CD14-positive monocyte (primary cell): ENCODE measurements around the gene NECTIN1. TPM values are rescaled to one million over a fixed set of nuclear protein-coding genes. Genes with fewer than 3 reads are reported as not detected.

ENCODE experiments used
- DNase-seq, 3 donors: peaks; one replicate each; pipeline ENCODE4 v3.0.0-alpha.2; 2011 to 2022
- H2AFZ ChIP-seq: 2 replicates; pipeline ENCODE4 v1.6.0; 2012; ENCODE audit warnings: mild to moderate bottlenecking, low read depth, low read length, inconsistent platforms; ENCODE audit not compliant: insufficient read depth, poor library complexity, severe bottlenecking
- H3K27ac ChIP-seq, 2 donors: 1 replicate in 1 of 2; 2 replicates in 1 of 2; pipeline ENCODE4 v1.5.1; 2012 to 2013; ENCODE audit warnings: low read length in 2 of 2, control low read depth in 1 of 2, inconsistent platforms in 1 of 2, low read depth in 1 of 2, mild to moderate bottlenecking in 1 of 2
- H3K27me3 ChIP-seq, 2 donors: one replicate each; pipeline versions ENCODE4 v1.6.0 to v1.6.1; 2011 to 2013; ENCODE audit warnings: low read length in 2 of 2; ENCODE audit not compliant: control insufficient read depth in 2 of 2, insufficient read depth in 2 of 2
- H3K36me3 ChIP-seq, 2 donors: replicated peaks in 1 of 2; 1 replicate in 1 of 2; 2 replicates in 1 of 2; pipeline versions ENCODE4 v1.5.1 to v1.6.1; 2012 to 2013; ENCODE audit warnings: low read length in 2 of 2, control low read depth in 1 of 2, inconsistent platforms in 1 of 2, mild to moderate bottlenecking in 1 of 2; ENCODE audit not compliant: insufficient read depth in 2 of 2, control insufficient read depth in 1 of 2
- H3K4me1 ChIP-seq, 2 donors: 1 replicate in 1 of 2; 2 replicates in 1 of 2; pipeline versions ENCODE4 v1.5.1 to v1.6.1; 2012 to 2013; ENCODE audit warnings: low read length in 2 of 2, control low read depth in 1 of 2, inconsistent platforms in 1 of 2, mild to moderate bottlenecking in 1 of 2, moderate library complexity in 1 of 2; ENCODE audit not compliant: insufficient read depth in 2 of 2, control insufficient read depth in 1 of 2
- H3K4me2 ChIP-seq: replicated peaks from 2 replicates; pipeline ENCODE3; 2012; ENCODE audit warnings: low read length, moderate library complexity, mild to moderate bottlenecking; ENCODE audit not compliant: poor library complexity, severe bottlenecking; ENCODE audit errors: extremely low read depth
- H3K4me3 ChIP-seq, 3 experiments: fragments of 200-600 bp in 1 of 3; sonication (generic) in 1 of 3; replicated peaks in 1 of 3; 1 replicate in 2 of 3; 2 replicates in 1 of 3; pipeline ENCODE4 v1.5.1; 2011 to 2013; ENCODE audit warnings: low read length in 3 of 3, mild to moderate bottlenecking in 3 of 3, control low read depth in 2 of 3, low read depth in 2 of 3, inconsistent platforms in 1 of 3, moderate library complexity in 1 of 3
- H3K79me2 ChIP-seq: 2 replicates; pipeline ENCODE4 v1.6.0; 2012; ENCODE audit warnings: mild to moderate bottlenecking, control low read depth, inconsistent platforms, low read length, moderate library complexity; ENCODE audit not compliant: insufficient read depth
- H3K9ac ChIP-seq: 2 replicates; pipeline ENCODE4 v1.6.0; 2017; ENCODE audit warnings: low read length, mild to moderate bottlenecking; ENCODE audit not compliant: insufficient read depth, poor library complexity, severe bottlenecking
- H3K9me3 ChIP-seq, 2 donors: replicated peaks in 1 of 2; 1 replicate in 1 of 2; 2 replicates in 1 of 2; pipeline versions ENCODE4 v1.5.1 to v1.6.1; 2012 to 2013; ENCODE audit warnings: low read length in 2 of 2, control low read depth in 1 of 2; ENCODE audit not compliant: control insufficient read depth in 1 of 2, insufficient read depth in 1 of 2
- H4K20me1 ChIP-seq: 2 replicates; pipeline ENCODE4 v1.6.0; 2012; ENCODE audit warnings: mild to moderate bottlenecking, low read length, control low read depth, moderate library complexity; ENCODE audit not compliant: insufficient read depth
- H3K27ac Mint-ChIP-seq, 7 donors: one replicate each; pipeline ENCODE4 v1.8.0; 2020; ENCODE audit warnings: mild to moderate bottlenecking in 7 of 7, mixed read lengths in 7 of 7, moderate library complexity in 6 of 7, inconsistent platforms in 2 of 7
- H3K27me3 Mint-ChIP-seq, 3 donors: one replicate each; pipeline ENCODE4 v1.8.0; 2021 to 2022; ENCODE audit warnings: low read depth in 3 of 3, mild to moderate bottlenecking in 3 of 3, mixed read lengths in 3 of 3, moderate library complexity in 3 of 3, inconsistent platforms in 1 of 3
- H3K36me3 Mint-ChIP-seq, 2 donors: one replicate each; pipeline ENCODE4 v1.8.0; 2020; ENCODE audit warnings: mixed read lengths in 2 of 2, inconsistent platforms in 1 of 2, mild to moderate bottlenecking in 1 of 2
- H3K4me1 Mint-ChIP-seq: one replicate; pipeline ENCODE4 v1.8.0; 2020; ENCODE audit warnings: mild to moderate bottlenecking, mixed read lengths
- H3K4me3 Mint-ChIP-seq, 2 donors: one replicate each; pipeline ENCODE4 v1.8.0; 2020; ENCODE audit warnings: mild to moderate bottlenecking in 2 of 2, mixed read lengths in 2 of 2, moderate library complexity in 1 of 2
- H3K9me3 Mint-ChIP-seq, 7 donors: one replicate each; pipeline ENCODE4 v1.8.0; 2020 to 2022; ENCODE audit warnings: mixed read lengths in 7 of 7, mild to moderate bottlenecking in 6 of 7, moderate library complexity in 6 of 7, inconsistent platforms in 2 of 7
- CTCF ChIP-seq: fragments of 200-600 bp; IDR thresholded peaks from one replicate; pipeline ENCODE4 v1.8.0; 2022; ENCODE audit warnings: antibody characterized with exemption, mild to moderate bottlenecking
- WGBS: methylation state at CpG from one replicate; pipeline ENCODE4 v1.1.5; 2013; ENCODE audit warnings: missing lambda C conversion rate; ENCODE audit not compliant: insufficient coverage; 5-methylcytosine and 5-hydroxymethylcytosine counted together
- intact Hi-C, 2 donors: fragments of 100-400 bp; cut with micrococcal nuclease; formaldehyde crosslinking; loops; one replicate each; pipeline versions ENCODE4 v1.15.0 to v1.15.1; 2023
- polyA plus RNA-seq, 3 donors: library from polyadenylated mRNA; depleted of rRNA in 1 of 3; unstranded in 2 of 3; stranded (reverse) in 1 of 3; fragments of 300-500 nt in 2 of 3; fragments of >200 nt in 1 of 3; fragmentation: Illumina TruSeq in 2 of 3; gene quantifications; 1 replicate in 2 of 3; 2 replicates in 1 of 3; pipeline ENCODE4 v1.2.3, GENCODE V29; 2012 to 2021

Gene NECTIN1
- polyA plus RNA-seq, 3 donors, result 0.53 to 8.3 (median 0.85) TPM

- no peaks in the 10 kb centered on the region for H4K20me1 ChIP-seq
- H3K9ac ChIP-seq, result no peak overlapping the region
- no peaks in the 10 kb centered on the region for H3K36me3 ChIP-seq
- H3K9me3 ChIP-seq, result no peaks in the 10 kb centered on the region
- no peak overlapping the region for H3K27ac ChIP-seq
- H3K4me1 Mint-ChIP-seq, result peaks cover 15% of the 10 kb centered on the region
- no peaks in the 10 kb centered on the region for H3K27me3 ChIP-seq
- intact Hi-C loops, result loop anchor here in 1 of 2 donors (10.0 kb wide), 1 partner anchor 142 kb away; no protein-coding TSS in a partner anchor
- H3K27ac Mint-ChIP-seq, result no peak overlapping the region
- peaks cover 12 to 13% of the 10 kb centered on the region in 2 donors for H3K4me1 ChIP-seq
- no peak for TF ChIP-seq CTCF
- H3K4me2 ChIP-seq, result no peak overlapping the region
- H3K27me3 Mint-ChIP-seq, result peaks cover 4 to 13% (median 6%) of the 10 kb centered on the region in 3 donors
- H3K4me3 Mint-ChIP-seq, result no peak overlapping the region
- no peak for DNase-seq
- 60% methylated on average over 4 of the region's 7 CpGs for WGBS
- H3K79me2 ChIP-seq, result no peaks in the 10 kb centered on the region
- H3K9me3 Mint-ChIP-seq, result no peaks in the 10 kb centered on the region
- H2AFZ ChIP-seq, result no peak overlapping the region
- no peaks in the 10 kb centered on the region for H3K36me3 Mint-ChIP-seq
- H3K4me3 ChIP-seq, result no peak overlapping the region
Measured at GRCh38 chr11:119626197-119626841, 102.7 kb downstream of the NECTIN1 start.

GRCh38 chr11:119625206-119625978, 103.6 kb downstream of the NECTIN1 start:
- intact Hi-C loops, result loop anchor here in 1 of 2 donors (10.0 kb wide), 1 partner anchor 141 kb away; no protein-coding TSS in a partner anchor
- DNase-seq, result no peak
- 90% methylated on average over 11 of the region's 19 CpGs for WGBS
- Histone ChIP-seq H4K20me1 (no peaks in the 10 kb centered on the region), H3K36me3 (no peaks in the 10 kb centered on the region), H3K9ac (no peak overlapping the region), H3K27me3 (no peaks in the 10 kb centered on the region), H3K4me1 (peaks cover 12 to 13% of the 10 kb centered on the region in 2 donors), H2AFZ (no peak overlapping the region), H3K27ac (no peak overlapping the region), H3K79me2 (no peaks in the 10 kb centered on the region), H3K4me2 (no peak overlapping the region), H3K4me3 (no peak overlapping the region), H3K9me3 (no peaks in the 10 kb centered on the region)
- peaks cover 0 to 1% (median 0%) of the 10 kb centered on the region in 7 donors for H3K9me3 Mint-ChIP-seq
- H3K27me3 Mint-ChIP-seq, result peaks cover 4 to 10% (median 6%) of the 10 kb centered on the region in 3 donors
- H3K27ac Mint-ChIP-seq, result no peak overlapping the region
- no peak for TF ChIP-seq CTCF
- no peak overlapping the region for H3K4me3 Mint-ChIP-seq
- peaks cover 15% of the 10 kb centered on the region for H3K4me1 Mint-ChIP-seq
- no peaks in the 10 kb centered on the region for H3K36me3 Mint-ChIP-seq
